AG08396 (cell line): ENCODE measurements around the gene ZCRB1.

Experiments
- DNase-seq: peaks from one replicate; pipeline ENCODE4 v3.0.0; 2012; ENCODE audit warnings: low spot score, mixed read lengths

The ZCRB1 gene

DNA sequence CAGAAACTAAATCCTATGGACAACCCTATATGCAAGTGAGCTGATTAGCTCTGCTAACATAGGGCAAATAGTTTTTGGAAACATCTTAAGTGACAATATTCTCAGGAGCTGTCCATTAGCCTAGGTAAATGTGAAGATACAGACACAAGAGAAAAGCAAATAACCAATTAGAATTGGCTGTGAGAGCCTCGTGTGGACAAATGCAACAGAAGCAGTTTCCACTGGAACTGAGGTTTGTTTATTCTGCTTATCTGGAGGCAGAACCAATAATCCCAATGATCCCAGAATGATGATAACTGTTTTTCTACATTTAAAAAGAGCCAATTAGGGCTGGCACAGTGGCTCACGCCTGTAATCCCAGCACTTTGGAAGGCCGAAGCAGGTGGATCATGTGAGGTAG lies 44.6 kb downstream of the ZCRB1 start:
- no peak for DNase-seq

- no peak for DNase-seq
These were observed 47.8 kb downstream of the ZCRB1 start for GRCh38 chr12:42278128-42278510.

DNA sequence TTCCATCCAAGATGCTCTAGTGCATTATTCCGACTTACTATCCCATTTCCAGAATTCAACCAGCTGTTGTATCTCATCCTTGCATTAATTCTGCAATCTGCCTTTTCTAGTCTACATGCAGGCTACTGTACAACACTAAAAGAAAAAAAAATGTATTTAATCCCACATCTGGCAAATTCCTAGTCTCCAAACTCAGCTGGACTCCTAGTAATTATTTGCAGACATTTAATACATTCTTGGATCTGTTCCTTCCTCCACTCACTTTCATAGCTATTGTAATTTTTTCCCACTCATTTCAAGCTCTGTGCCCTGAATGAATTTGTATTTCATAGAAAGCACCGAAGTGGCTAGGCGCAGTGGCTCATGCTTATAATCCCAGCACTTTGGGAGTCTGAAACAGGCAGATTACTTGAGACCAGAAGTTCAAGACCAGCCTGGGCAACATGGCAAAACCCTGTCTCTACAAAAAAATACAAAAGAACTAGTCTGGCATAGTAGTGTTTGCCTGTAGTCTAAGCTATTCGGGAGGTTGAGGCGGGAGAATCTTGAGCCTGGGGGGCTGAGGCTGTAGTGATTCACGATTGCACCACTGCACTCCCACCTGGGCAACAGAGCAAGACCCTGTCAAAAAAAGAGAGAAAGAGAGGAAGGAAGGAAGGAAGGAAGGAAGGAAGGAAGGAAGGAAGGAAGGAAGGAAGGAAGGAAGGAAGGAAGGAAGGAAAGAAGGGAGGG lies 48.3 kb downstream of the ZCRB1 start:
- no peak for DNase-seq

DNA sequence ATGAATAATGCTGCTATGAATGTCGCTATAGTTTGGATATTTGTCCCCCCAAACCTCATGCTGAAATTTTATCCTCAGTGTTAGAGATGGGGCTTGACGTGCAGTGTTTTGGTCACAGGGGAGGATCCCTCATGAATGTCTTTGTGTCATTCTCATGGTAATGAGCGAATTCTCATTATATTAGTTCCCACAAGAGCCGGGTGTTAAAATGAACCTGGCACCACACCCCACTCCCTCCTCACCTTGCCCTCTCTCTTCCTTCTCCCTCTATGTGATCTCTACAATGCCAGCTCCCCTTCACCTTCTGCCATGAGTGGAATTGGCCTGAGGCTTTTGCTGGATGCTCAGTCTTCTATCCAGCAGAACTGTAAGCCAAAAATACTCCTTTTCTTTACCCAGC lies 50.4 kb downstream of the ZCRB1 start:
- DNase-seq: no peak

- no peak for DNase-seq
These were observed 52.2 kb downstream of the ZCRB1 start for GRCh38 chr12:42273706-42274105.

DNA sequence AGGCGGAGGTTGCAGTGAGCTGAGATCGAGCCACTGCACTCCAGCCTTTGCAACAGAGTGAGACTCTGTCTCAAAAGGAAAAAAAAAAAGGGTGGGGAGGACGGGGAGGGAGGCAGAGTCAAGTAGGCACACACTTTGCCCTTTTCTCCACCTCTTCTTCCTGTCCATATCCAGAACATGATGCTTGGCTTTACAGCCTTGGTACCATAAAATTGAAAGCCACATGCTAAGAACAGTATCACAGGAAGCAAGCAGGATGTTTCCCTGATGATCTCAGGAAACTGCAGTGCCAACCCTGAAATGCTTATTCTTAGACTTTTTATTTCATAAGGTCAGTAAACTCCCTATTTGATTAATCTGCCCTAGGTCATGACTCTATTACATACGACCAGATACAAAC lies 55.3 kb downstream of the ZCRB1 start:
- DNase-seq: no peak

DNA sequence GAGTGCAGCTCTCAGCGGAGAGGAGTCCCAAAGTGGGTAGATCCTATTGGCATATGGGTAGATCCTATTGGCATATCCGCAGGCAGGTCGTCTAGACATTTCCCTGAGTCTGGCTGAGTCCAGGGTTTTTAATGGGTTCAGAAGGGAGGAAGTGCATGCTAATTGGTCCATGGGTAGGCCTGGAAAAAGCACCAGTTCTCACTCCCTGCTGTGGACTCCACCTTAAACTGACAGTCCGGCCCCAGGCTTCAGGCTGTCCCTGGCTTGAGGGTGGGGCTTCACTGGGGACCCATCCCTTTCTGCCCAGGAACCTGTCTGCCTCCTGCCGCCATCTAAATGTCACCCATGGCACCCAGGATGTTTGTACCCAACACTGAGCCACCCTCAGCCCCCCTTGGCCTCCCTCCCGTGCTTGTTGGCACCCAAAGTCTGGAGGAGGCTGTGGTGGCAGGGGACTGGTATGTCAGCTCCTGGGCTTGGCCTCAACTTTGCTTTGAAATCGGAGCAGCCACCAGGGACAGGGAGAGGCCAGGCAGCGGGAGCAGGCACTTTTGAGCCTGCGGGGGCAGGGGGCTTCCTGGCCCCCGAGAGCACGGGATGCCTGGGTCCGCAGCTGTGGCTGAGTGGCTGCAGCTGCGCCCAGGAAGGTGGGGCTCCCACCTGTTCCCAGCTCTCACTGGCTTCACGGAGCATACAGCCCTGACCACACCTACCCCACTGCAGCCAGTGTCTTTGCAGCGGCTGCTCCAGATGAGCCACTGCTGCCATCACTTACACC lies 58.3 kb downstream of the ZCRB1 start:
- no peak for DNase-seq

DNA sequence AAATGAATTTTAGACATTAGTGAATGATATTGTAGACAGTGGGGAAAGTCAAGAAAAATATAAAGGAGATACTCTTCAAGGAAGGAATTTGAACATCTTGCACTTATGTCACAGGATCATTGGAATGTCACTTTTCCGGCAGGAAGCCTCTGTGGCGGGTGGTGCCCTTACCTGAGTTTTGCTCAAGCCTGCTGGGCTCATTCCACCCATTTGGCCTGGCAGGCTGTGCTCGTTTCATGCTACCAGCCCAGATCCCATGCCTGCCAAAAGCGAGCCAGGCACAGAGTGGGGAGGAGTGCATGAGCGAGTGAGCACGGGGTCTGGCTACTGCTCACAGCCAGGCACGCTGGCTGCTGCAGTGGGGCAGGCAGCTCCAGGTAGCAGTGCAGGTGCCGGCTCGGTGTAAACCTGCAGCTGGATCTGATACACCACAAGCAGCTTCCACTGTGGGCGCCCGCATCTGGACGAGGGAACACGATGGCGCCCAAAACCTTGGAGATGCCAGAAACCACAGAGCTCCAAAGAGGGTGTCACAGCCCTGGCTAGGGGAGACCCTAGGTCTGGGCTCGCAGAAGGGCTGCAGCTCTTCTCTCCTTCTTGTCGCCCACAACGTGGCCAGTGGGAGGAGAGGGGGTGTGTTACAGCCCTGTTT lies 59.2 kb downstream of the ZCRB1 start:
- DNase-seq: no peak

- no peak for DNase-seq
These were observed 63.6 kb downstream of the ZCRB1 start for GRCh38 chr12:42262271-42262670.
